BE2C (cell line): ENCODE data around the gene DENND2A.
A peak's percentile ranks its signal among the peaks of the same experiment; 100 is the strongest.

Experiments
- DNase-seq: peaks from one replicate; pipeline ENCODE4 v3.0.0-alpha.2; 2020
- H3K27me3 ChIP-seq: fragments of 250-450 bp; sonication (Bioruptor Pico); 2 replicates; pipeline ENCODE4 v1.5.1; 2020; ENCODE audit warnings: mild to moderate bottlenecking
- H3K36me3 ChIP-seq: fragments of 250-450 bp; sonication (Bioruptor Pico); 2 replicates; pipeline ENCODE4 v1.5.1; 2020; ENCODE audit warnings: mild to moderate bottlenecking
- H3K4me1 ChIP-seq: fragments of 250-450 bp; sonication (Bioruptor Pico); 2 replicates; pipeline ENCODE4 v1.5.1; 2020
- H3K4me3 ChIP-seq: 2 replicates; pipeline ENCODE4 v1.5.1; 2011; ENCODE audit warnings: low read depth, low read length
- H3K9me3 ChIP-seq: fragments of 250-450 bp; sonication (Bioruptor Pico); 2 replicates; pipeline ENCODE4 v1.5.1; 2020
- CTCF ChIP-seq: IDR thresholded peaks from 2 replicates; pipeline ENCODE4 v1.5.1; 2012; ENCODE audit warnings: mild to moderate bottlenecking, low read depth, low read length

The DENND2A gene

DNA sequence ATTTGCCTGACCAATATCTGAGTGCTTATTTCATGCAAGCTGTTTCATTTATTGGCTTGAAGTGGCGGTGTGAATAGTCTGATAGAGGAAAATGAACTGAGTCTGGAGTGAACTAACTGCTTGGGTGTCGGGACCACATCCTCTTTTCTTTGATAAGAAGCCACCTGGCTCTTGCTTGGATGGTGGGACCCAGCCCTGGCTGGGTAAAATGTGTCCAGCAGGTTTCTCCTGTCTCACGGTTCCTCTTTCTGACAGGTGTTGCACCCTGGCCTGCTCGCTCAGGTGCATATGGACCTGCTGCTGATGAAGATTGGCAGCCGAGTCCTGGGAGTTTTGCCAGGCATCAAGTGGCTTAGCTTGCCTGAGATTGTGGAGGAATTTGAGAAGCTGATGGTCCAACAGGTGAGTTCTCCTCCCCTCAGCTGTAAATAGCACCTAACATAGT is 33.8 kb upstream of the DENND2A start:
- H3K9me3 ChIP-seq, result no peaks in the 10 kb centered on the region
- TF ChIP-seq CTCF, result no peak
- no peak overlapping the region for H3K4me3 ChIP-seq
- H3K27me3 ChIP-seq, result peaks cover 6% of the 10 kb centered on the region; the same call in 1 of the 2 replicates
- H3K36me3 ChIP-seq, result no peaks in the 10 kb centered on the region
- no peak for DNase-seq
- H3K4me1 ChIP-seq, result no peaks in the 10 kb centered on the region

DNA sequence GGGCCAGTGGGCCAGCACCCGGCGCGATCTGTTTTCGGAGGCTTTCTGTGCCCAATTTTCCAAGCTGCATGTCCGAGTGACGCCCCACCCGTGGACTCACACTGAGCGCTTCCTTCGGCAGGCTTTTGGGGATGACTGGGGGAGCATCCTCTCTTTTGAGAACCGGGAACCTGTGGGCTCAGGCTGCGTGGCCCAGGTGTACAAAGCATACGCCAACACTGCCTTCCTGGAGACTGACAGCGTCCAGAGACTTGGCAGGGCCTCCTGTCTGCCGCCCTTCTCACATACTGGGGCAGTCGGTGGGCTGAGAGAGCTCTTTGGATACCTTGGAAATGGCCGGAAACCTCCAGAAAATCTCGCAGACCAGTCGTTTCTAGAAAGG is 33.2 kb upstream of the DENND2A start:
- no peak for DNase-seq
- H3K27me3 ChIP-seq, result peaks cover 6% of the 10 kb centered on the region; the same call in 1 of the 2 replicates
- no peaks in the 10 kb centered on the region for H3K36me3 ChIP-seq
- H3K4me3 ChIP-seq, result peak overlapping the region; percentile 66
- no peaks in the 10 kb centered on the region for H3K4me1 ChIP-seq
- TF ChIP-seq CTCF, result no peak
- H3K9me3 ChIP-seq, result no peaks in the 10 kb centered on the region

DNA sequence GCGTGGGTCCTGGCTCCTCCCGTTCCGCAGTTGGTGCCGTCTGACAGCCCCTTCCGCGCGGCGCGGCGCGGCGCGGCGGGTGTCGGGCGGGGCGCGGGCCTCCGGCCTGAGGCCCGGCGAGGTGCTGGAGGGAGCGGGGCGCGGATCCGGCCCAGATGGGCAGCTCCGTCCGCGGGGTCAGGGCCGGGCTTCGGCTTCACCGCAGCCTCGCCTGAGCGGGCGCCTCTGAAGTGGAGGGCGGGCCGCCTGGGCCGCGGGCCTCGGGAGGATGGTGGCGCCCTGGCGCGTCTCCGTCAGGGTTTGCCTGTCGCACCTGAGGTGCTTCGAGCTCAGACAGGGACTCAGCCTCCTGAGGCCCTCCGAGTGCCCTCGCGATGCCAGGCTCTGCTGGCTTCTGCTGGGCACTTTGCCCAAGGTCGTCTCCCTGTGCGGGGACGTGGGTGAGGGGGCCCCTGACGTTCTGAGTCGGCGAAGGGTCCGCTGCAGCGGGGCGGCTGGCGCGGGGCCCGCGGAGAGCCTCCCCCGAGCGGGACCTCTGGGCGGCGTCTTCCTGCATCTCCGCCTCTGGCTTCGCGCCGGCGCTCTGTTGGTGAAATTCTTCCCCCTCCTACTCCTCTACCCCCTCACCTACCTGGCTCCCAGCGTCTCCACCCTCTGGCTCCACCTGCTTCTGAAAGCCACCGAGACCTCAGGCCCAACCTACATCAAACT is 32.6 kb upstream of the DENND2A start:
- peaks cover 6% of the 10 kb centered on the region; the same call in 1 of the 2 replicates for H3K27me3 ChIP-seq
- no peaks in the 10 kb centered on the region for H3K9me3 ChIP-seq
- no peak for TF ChIP-seq CTCF
- H3K36me3 ChIP-seq, result no peaks in the 10 kb centered on the region
- DNase-seq, result peak; percentile 43
- H3K4me3 ChIP-seq, result peak overlapping the region; percentile 66
- H3K4me1 ChIP-seq, result no peaks in the 10 kb centered on the region

- H3K4me1 ChIP-seq, result no peaks in the 10 kb centered on the region
- peak; percentile 61 for DNase-seq
- H3K4me3 ChIP-seq, result peak within 1 kb of the TSS; percentile 66
- no peak for TF ChIP-seq CTCF
- no peaks in the 10 kb centered on the region for H3K36me3 ChIP-seq
- H3K27me3 ChIP-seq, result peaks cover 6% of the 10 kb centered on the region; the same call in 1 of the 2 replicates
- H3K9me3 ChIP-seq, result no peaks in the 10 kb centered on the region
These were observed 31.9 kb upstream of the DENND2A start, which contains the start of gene ADCK2 for GRCh38 chr7:140672382-140673062. TSS of gene ADCK2 (plus strand) at chr7:140672945. CDS start at chr7:140673331, 386 bp downstream.

GRCh38 chr7:140671966-140672365 is 31.4 kb upstream of the DENND2A start:
- no peak for DNase-seq
- Histone ChIP-seq H3K4me1 (no peaks in the 10 kb centered on the region), H3K27me3 (peaks cover 6% of the 10 kb centered on the region; the same call in 1 of the 2 replicates), H3K4me3 (no peak overlapping the region; the same call in 1 of the 2 replicates), H3K36me3 (no peaks in the 10 kb centered on the region), H3K9me3 (no peaks in the 10 kb centered on the region)
- no peak for TF ChIP-seq CTCF
